Heart left ventricle (tissue), 16 donors: ENCODE results near the gene ARFIP1. TPM values are rescaled to one million over a fixed set of nuclear protein-coding genes. Genes with fewer than 3 reads are reported as not detected.

Source experiments
- ATAC-seq, 4 donors: fragments of 200-7000 bp; cut with Tn5 transposase; one replicate each; pipeline ENCODE4 v1.9.1; 2020 to 2022; ENCODE audit warnings: moderate library complexity in 4 of 4, mild to moderate bottlenecking in 3 of 4, moderate number of reproducible peaks in 1 of 4
- DNase-seq, 5 donors: peaks; one replicate each; pipeline ENCODE4 v3.0.0-alpha.2; 2020
- H3K27ac ChIP-seq, 12 donors: fragments of 200-600 bp; sonication (generic) in 4 of 12; one replicate each; pipeline versions ENCODE4 v1.5.0 to v1.8.0; 2016 to 2022; ENCODE audit warnings: mild to moderate bottlenecking in 2 of 12
- H3K27me3 ChIP-seq, 9 donors: fragments of 200-600 bp; sonication (generic) in 2 of 9; one replicate each; pipeline versions ENCODE4 v1.5.1 to v1.8.0; 2016 to 2022; ENCODE audit warnings: mild to moderate bottlenecking in 3 of 9
- H3K36me3 ChIP-seq, 9 donors: fragments of 200-600 bp; sonication (generic) in 2 of 9; one replicate each; pipeline versions ENCODE4 v1.5.0 to v1.8.0; 2018 to 2022; ENCODE audit warnings: mild to moderate bottlenecking in 2 of 9
- H3K4me1 ChIP-seq, 12 donors: fragments of 200-600 bp; sonication (generic) in 4 of 12; one replicate each; pipeline versions ENCODE4 v1.5.0 to v1.8.0; 2016 to 2022; ENCODE audit warnings: mild to moderate bottlenecking in 3 of 12
- H3K4me3 ChIP-seq, 12 donors: fragments of 200-600 bp; sonication (generic) in 4 of 12; one replicate each; pipeline versions ENCODE4 v1.5.0 to v1.8.0; 2017 to 2022; ENCODE audit warnings: mild to moderate bottlenecking in 9 of 12, moderate library complexity in 4 of 12
- H3K9me3 ChIP-seq, 12 donors: fragments of 200-600 bp; sonication (generic) in 4 of 12; one replicate each; pipeline versions ENCODE4 v1.5.0 to v1.8.0; 2016 to 2022; ENCODE audit warnings: mild to moderate bottlenecking in 1 of 12
- POLR2A ChIP-seq, 2 donors: fragments of 450-650 bp; IDR thresholded peaks; one replicate each; pipeline ENCODE4 v1.6.1; 2017; ENCODE audit warnings: antibody characterized with exemption in 2 of 2, mild to moderate bottlenecking in 2 of 2, moderate library complexity in 2 of 2
- WGBS, 4 donors: extraction: QIAGEN DNeasy Blood & Tissue Kit in 2 of 4; methylation state at CpG; one replicate each; pipeline versions ENCODE4 v1.1.5 to v1.1.7; 2013 to 2018; 5-methylcytosine and 5-hydroxymethylcytosine counted together
- intact Hi-C, 10 donors: fragments of 100-400 bp; cut with DNase I; formaldehyde crosslinking; loops; one replicate each; pipeline versions ENCODE4 v1.11.1 to v1.14.2; 2022
- polyA plus RNA-seq, 2 donors: library from polyadenylated mRNA; stranded (reverse); fragments of 200-250 nt; gene quantifications; one replicate each; pipeline ENCODE4 v1.2.3, GENCODE V29; 2013
- total RNA-seq, 9 donors: library from RNA; depleted of rRNA in 2 of 9; stranded (reverse); fragments of >200 nt in 2 of 9; fragmentation: NEBNext Ultra II Directional in 3 of 9; extraction: Animal tissue kit (Norgen Biotek cat#: 25700) in 3 of 9; gene quantifications; one replicate each; pipeline versions ENCODE4 v1.1.0 to v1.2.4, GENCODE V29; 2016 to 2023
- TF ChIP-seq, protein P1 (sequence below), 12 donors: fragments of 200-600 bp; sonication (generic) in 4 of 12; IDR thresholded peaks; one replicate each; pipeline versions ENCODE4 v1.5.0 to v1.8.0; 2018 to 2022; ENCODE audit warnings: antibody characterized with exemption in 12 of 12, mild to moderate bottlenecking in 5 of 12
- donor health status: ischemic (EF 13 %, LVEDD 7.1; RV severe dilation, severe dysfunction).
- donor health status: healthy with polysubstance abuse.
- donor health status: DM: no; HTN: yes; CAD: no.
- donor health status: DM: no; HTN: no; CAD: no.
- donor health status: ischemic (EF 25% LVEDD 6.9; RV normal size, moderate dysfunction).
- donor health status: ischemic (EF 25% LVEDD 5.7; RV mildly dilated, moderate dysfunction).
- donor health status: healthy.
- donor health status: DM: yes; HTN: yes; CAD: no.
- donor health status: ischemic (EF 35%, LVEDD 5.7; RV mildly dilated, moderate dysfunction).
- donor health status: nonischemic (EF 11% LVEDD 7.7; RV severe dilation, severe dysfunction).
- donor health status: DM: yes; HTN: yes; CAD: no.
- donor health status: PGD.
- donor health status: ischemic (EF 29% LVEDD 5.4; RV normal size, mild dysfunction).
- donor health status: nonischemic (EF 23%, LVEDD 6.1; RV moderate dilation, normal function).

ARFIP1 gene
- total and polyA plus RNA-seq, 11 donors: 9.0 to 30.6 (median 11.8) TPM

DNA sequence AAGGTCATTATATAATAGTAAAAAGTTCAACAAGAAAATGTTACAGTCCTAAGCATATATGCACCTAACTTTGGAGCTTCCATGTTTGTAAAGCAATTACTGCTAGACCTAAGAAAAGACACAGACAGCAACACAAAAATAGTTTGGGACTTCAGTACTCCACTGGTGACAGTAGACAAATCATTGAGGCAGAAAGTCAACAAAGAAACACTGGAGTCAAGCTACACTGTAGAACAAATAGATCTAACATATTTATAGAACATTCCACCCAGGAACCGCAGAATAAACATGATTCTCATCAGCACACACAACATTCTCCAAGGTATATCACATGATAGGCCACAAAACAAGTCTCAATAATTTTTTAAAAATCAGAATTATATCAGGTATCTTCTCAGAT, 42.6 kb downstream of the ARFIP1 start:
- H3K9me3 ChIP-seq: peaks cover 0 to 21% (median under 1%) of the 10 kb centered on the region in 12 donors
- TF ChIP-seq, protein P1, sequence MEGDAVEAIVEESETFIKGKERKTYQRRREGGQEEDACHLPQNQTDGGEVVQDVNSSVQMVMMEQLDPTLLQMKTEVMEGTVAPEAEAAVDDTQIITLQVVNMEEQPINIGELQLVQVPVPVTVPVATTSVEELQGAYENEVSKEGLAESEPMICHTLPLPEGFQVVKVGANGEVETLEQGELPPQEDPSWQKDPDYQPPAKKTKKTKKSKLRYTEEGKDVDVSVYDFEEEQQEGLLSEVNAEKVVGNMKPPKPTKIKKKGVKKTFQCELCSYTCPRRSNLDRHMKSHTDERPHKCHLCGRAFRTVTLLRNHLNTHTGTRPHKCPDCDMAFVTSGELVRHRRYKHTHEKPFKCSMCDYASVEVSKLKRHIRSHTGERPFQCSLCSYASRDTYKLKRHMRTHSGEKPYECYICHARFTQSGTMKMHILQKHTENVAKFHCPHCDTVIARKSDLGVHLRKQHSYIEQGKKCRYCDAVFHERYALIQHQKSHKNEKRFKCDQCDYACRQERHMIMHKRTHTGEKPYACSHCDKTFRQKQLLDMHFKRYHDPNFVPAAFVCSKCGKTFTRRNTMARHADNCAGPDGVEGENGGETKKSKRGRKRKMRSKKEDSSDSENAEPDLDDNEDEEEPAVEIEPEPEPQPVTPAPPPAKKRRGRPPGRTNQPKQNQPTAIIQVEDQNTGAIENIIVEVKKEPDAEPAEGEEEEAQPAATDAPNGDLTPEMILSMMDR (IDR thresholded peaks at IDR 0.05): no peak
- TF ChIP-seq POLR2A (IDR thresholded peaks at IDR 0.05): no peak
- intact Hi-C loops: no loop called here
- peaks cover 0 to 4% (median 0%) of the 10 kb centered on the region in 9 donors for H3K36me3 ChIP-seq
- ATAC-seq (no peak), DNase-seq (no peak)
- H3K27ac ChIP-seq: no peak overlapping the region
- WGBS, 4 donors: 94 to 100% (median 98%) methylated on average over 1 of the region's 1 CpG
- H3K27me3 ChIP-seq: no peaks in the 10 kb centered on the region
- H3K4me3 ChIP-seq: no peak overlapping the region
- peaks cover 0 to 8% (median 0%) of the 10 kb centered on the region in 12 donors for H3K4me1 ChIP-seq

DNA sequence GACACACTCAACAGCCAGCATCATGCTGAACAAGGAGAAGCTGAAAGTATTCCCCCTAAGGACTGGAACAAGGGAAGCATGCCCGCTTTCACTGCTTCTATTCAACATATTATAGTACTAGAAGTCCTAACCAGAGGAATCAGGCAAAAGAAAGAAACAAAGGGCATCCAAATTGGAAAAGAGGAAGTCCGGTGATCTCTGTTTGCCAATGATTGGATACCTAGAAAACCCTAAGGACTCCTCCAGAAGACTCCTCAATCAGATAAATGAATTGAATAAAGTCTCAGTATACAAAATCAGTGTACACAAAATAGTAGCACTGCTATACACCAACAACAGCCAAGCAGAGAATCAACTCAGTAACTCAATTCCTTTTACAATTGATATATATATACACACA, 44.8 kb downstream of the ARFIP1 start:
- 96 to 100% (median 100%) methylated on average over 2 of the region's 2 CpGs for WGBS, 4 donors
- DNase-seq (no peak), ATAC-seq (no peak)
- intact Hi-C loops: no loop called here
- no peaks in the 10 kb centered on the region for H3K27me3 ChIP-seq
- no peak overlapping the region for H3K27ac ChIP-seq
- no peak overlapping the region for H3K4me3 ChIP-seq
- H3K4me1 ChIP-seq: peaks cover 0 to under 1% (median 0%) of the 10 kb centered on the region in 12 donors
- peaks cover 0 to 30% (median 4%) of the 10 kb centered on the region in 12 donors for H3K9me3 ChIP-seq
- peaks cover 0 to 3% (median 0%) of the 10 kb centered on the region in 9 donors for H3K36me3 ChIP-seq
- TF ChIP-seq POLR2A (IDR thresholded peaks at IDR 0.05): no peak

DNA sequence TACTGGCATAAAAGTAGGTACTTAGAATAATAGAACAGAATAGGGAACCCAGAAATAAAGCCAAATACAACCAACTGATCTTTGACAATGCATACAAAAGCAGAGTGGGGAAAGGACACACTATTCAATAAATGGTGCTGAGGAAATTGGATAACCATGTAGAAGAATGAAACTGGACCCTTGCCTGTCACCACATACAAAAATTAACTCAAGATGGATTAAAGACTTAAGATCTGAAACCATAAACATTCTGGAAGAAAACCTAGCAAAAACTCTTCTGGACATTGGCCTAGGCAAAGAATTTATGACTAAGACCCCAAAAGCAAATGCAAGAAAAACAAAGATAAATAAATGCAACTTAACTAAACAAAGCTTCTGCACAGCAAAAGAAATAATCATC, 45.6 kb downstream of the ARFIP1 start:
- DNase-seq: no peak
- peaks cover 0 to 9% (median 0%) of the 10 kb centered on the region in 9 donors for H3K36me3 ChIP-seq
- H3K27ac ChIP-seq: no peak overlapping the region
- no peak overlapping the region for H3K4me3 ChIP-seq
- no peaks in the 10 kb centered on the region for H3K27me3 ChIP-seq
- no peak for ATAC-seq
- TF ChIP-seq POLR2A (IDR thresholded peaks at IDR 0.05): no peak
- TF ChIP-seq, protein P1 (IDR thresholded peaks at IDR 0.05): no peak
- H3K4me1 ChIP-seq: no peaks in the 10 kb centered on the region
- H3K9me3 ChIP-seq: peaks cover 0 to 30% (median 4%) of the 10 kb centered on the region in 12 donors
- intact Hi-C loops: no loop called here

DNA sequence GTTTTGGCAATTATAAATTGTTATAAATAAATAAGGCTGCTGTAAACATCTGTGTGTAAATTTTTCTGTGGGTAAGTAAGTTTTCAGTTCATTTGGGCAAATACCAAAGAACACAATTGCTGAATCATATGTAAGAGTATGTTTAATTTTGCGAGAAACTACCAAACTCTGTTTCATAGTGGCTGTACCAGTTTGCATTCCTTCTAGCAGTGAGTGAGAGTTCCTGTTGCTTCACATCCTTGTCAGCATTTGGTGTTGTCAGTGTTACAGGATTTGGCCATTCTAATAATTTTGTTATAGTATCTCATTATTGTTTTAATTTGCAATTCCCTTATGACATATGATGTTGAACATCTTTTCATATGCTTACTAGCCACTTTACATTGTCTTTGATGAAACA, 48.4 kb downstream of the ARFIP1 start:
- ATAC-seq: no peak
- Histone ChIP-seq H3K4me1 (peaks cover 0 to 3% (median 0%) of the 10 kb centered on the region in 12 donors), H3K9me3 (peaks cover 0 to 30% (median 4%) of the 10 kb centered on the region in 12 donors)

More for the DNA sequence above, 48.4 kb downstream of the ARFIP1 start:
- TF ChIP-seq, protein P1 (IDR thresholded peaks at IDR 0.05): no peak
- TF ChIP-seq POLR2A (IDR thresholded peaks at IDR 0.05): no peak
- no peak overlapping the region for H3K4me3 ChIP-seq
- H3K36me3 ChIP-seq: peaks cover 0 to 26% (median 5%) of the 10 kb centered on the region in 9 donors
- no peak overlapping the region for H3K27ac ChIP-seq
- no peaks in the 10 kb centered on the region for H3K27me3 ChIP-seq
- WGBS, 4 donors: 97 to 100% (median 100%) methylated on average over 1 of the region's 1 CpG
- no peak for DNase-seq
- intact Hi-C loops: no loop called here
